Measurements from ENCODE around the gene PMM2.
"Not testable (repeated sequence)": the region's sequence is repeated elsewhere in the genome, so short reads cannot be mapped to it uniquely, and the experiment has no call there.

The PMM2 gene

DNA sequence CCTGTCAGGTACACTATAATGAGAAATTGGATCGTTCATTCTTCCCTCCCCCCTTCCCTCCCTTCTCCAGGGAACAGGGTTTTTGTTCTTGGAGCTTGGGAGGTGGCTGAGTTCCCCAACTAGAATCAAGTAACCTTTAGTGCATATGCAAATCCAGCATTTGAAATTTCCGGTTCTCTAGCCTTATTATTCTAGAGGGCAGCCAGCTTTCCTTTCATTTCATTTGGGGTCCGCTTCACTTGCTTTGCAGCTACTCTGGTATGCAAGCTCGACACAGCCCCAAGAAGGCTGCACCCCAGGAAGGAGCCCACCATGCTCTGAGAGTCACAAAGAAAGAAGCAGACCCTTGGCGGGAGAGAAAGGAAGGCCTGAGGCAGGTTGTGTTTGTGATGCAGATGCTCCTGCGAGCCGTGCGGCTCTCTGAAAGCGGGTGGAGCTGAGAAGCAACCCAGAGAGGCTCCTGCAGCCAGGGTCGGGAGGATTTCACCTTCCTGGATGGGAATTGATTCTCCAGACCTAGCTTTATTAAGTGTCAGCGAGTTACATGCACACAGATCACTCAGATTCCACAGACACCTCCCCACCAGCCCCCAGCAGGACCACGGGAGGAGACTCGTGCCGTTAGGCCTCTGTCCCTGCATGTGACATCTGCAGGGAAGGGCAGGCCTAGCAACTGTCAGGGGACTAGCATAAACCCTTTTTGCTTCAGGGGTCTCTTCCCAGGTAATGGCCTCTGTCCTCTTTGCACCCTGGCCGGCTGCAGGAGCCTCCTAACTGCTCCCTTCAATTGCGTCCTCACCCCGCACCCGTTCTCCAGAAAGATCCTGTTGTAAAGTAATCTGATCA is 34.5 kb downstream of the PMM2 start:
- FAIRE-seq, result no peak
- no peak for DNase-seq (ENCODE audit: insufficient read length, low spot score)
- TF ChIP-seq, protein P1, sequence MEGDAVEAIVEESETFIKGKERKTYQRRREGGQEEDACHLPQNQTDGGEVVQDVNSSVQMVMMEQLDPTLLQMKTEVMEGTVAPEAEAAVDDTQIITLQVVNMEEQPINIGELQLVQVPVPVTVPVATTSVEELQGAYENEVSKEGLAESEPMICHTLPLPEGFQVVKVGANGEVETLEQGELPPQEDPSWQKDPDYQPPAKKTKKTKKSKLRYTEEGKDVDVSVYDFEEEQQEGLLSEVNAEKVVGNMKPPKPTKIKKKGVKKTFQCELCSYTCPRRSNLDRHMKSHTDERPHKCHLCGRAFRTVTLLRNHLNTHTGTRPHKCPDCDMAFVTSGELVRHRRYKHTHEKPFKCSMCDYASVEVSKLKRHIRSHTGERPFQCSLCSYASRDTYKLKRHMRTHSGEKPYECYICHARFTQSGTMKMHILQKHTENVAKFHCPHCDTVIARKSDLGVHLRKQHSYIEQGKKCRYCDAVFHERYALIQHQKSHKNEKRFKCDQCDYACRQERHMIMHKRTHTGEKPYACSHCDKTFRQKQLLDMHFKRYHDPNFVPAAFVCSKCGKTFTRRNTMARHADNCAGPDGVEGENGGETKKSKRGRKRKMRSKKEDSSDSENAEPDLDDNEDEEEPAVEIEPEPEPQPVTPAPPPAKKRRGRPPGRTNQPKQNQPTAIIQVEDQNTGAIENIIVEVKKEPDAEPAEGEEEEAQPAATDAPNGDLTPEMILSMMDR (IDR thresholded peaks at IDR 0.05; ENCODE audit: insufficient read depth, missing control alignments), result no peak

DNA sequence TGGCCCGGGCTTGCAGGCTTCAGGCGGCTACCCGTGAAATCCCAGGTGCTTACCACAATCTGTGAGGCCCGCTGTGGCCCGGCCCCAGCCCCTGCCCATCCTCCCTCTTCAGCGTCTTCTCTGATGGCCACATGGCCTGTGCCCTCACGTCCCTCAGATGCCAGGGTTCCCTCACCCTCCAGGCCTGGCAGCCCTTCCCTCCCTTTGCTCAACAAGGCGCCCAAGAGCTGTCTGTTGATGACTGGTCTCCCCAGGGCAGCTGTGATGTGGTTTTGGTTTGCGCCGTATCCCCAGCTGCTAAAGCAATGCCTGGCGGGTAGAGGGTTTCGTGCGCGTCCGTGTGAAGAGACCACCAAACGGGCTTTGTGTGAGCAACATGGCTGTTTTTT is 35.1 kb downstream of the PMM2 start:
- TF ChIP-seq, protein P1 (IDR thresholded peaks at IDR 0.05; ENCODE audit: insufficient read depth, missing control alignments), result no peak
- DNase-seq (ENCODE audit: insufficient read length, low spot score), result no peak
- no peak for FAIRE-seq

DNA sequence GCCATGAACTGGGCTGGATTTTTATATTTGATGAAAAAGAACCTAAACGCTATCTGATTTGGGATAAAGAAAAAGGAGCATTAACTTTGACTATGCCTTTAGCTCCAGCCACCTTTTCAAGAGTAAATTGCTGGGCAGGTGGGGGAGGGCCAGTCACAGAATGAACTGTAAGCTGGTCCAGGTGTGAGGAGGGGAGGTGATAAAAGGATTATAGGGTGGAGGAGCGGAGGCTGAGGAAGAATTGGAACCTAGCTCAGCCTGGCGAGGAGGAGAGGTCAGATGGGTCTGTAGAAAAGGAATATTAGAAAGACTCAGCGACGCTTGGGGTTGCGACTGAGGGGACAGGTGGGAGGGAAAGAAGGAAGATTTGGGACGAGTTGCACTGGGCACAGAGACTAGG is 39.2 kb downstream of the PMM2 start:
- FAIRE-seq; DNase-seq (ENCODE audit: insufficient read length, low spot score): not testable (repeated sequence)

DNA sequence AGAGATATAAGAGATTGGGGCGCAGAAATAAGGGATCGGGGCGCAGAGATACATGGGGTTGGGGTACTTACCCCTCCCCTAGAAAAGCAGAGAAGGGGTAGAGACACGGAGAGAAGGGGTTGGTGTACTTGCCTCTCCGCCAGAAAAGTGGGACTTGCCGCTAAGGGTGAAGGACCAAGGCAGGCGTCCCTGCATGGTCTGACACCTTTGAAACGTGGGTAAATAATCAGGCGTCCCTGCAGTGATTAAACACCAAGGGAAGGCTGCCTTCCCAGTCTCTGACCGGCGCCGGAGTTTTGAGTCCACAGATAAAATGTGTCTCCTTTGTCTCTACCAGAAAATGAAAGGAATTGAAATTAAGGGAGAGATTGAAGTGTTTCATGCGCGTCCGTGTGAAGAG is 40.0 kb downstream of the PMM2 start:
- FAIRE-seq, result not testable (repeated sequence)

DNA sequence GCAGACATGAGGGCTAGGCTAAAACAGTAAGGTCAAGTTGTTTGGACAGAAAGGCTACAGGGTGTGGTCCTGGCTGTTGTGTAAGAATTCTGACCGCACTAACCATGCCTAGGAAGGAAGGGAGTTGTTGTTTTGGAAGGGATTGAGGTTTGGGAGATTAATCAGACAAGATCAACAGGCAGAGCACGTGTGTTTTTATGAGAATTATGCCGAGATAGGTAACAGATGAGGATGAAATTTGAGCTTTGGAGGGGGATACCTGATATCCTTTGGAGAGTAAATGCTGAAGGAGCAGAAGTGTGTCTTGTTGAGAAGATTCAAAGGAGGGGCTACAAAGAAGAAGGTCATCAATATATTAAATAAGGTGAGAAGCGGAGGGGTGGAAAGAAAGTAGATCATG is 44.4 kb downstream of the PMM2 start:
- not testable (repeated sequence) for DNase-seq (ENCODE audit: insufficient read length, low spot score); FAIRE-seq

More for the DNA sequence above, 40.0 kb downstream of the PMM2 start:
- DNase-seq (ENCODE audit: insufficient read length, low spot score), result not testable (repeated sequence)

DNA sequence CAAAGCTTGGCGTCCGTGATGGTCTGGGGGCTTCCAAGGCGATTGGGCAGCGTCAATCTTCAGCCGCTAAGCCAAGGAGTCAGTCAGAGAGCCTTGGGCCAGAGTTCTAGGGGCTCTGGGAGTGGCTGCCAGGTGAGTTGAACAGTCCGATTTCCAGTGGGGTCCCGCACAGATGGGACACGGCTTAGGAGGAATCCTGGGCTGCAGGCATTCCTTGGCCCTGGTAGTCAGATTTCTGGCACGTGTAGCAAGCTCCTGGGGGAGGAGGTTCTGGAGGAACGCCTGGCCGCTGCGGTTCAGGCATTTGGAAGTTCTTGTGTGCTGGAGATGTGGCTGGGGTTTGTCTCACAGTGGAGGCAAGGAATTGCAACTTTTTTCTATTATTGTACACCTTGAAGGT is 45.7 kb downstream of the PMM2 start:
- not testable (repeated sequence) for FAIRE-seq; DNase-seq (ENCODE audit: insufficient read length, low spot score)

DNA sequence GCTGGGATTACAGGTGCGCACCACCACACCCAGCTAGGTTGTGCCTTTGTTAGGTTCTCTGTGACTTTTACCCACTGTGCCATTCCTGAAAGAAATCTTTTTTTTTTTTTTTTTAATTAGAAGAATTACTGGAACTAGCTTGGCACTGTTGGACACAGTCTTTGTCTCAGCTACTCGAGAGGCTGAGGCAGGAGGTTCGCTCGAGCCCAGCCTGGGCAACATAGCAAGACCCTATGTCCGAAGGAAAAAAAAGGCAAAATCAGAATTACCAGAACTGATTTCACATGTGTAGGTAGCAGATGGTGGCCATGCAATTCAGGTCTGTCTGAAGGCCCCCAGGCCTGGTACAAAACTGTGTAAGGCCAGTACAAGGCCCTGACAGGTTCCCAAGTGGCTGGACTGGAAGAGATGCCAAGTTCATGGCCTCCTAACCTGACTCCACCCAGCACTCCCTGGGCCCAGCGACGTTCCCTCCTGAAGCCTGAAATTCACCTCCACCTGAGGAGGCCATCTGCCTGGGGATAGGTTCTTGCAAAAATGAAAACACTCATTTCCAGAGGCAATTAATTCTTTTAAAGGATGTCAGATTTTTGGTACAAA is 48.2 kb downstream of the PMM2 start:
- FAIRE-seq (no peak), DNase-seq (ENCODE audit: insufficient read length, low spot score) (no peak)
- TF ChIP-seq, protein P1 (IDR thresholded peaks at IDR 0.05; ENCODE audit: insufficient read depth, missing control alignments), result no peak

DNA sequence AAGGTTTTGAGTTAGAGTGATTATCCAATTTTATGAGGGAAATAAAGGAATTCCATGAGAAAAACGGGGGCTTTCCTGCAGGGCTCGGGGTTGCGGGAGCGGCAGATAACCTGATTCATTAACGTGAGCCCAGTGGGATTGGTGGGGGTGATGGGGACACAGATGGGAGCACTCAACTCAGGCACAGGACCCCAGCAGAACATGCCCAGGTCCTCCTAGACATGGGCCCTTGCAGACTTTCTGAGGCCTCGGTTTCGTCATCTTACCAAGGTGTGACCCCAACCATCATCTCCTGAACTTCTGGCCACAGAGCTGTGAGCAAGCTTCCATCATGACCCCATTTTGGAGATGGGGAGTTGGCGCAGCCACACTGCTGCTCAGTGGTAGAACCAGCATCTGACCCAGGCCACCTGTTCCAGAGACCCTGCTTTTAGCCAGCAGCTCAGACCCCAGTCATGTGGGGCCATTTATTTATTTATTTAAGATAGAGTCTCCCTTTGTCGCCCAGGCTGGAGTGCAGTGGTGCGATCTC is 48.8 kb downstream of the PMM2 start:
- TF ChIP-seq, protein P1 (IDR thresholded peaks at IDR 0.05; ENCODE audit: insufficient read depth, missing control alignments), result no peak
- no peak for DNase-seq (ENCODE audit: insufficient read length, low spot score)
- FAIRE-seq, result no peak

DNA sequence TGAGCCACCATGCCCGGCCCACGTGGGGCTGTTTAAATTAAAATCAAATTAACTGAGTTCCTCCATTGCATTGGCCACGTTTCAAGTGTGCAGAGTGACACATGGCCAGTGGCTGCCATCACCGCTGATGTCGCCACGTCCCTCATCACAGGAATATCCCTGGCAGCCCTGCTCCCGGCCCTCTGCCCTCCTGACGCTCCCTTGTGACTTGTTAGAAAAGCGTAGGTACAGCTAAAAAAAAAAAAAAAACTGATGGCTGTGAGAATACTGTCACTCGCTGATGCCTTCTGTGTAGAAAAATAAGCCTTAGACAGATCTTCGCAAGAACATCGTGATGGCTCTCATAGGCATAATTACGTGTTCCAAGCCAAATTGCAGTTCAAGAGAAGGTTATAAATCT is 49.5 kb downstream of the PMM2 start:
- TF ChIP-seq, protein P1 (IDR thresholded peaks at IDR 0.05; ENCODE audit: insufficient read depth, missing control alignments), result no peak
- no peak for DNase-seq (ENCODE audit: insufficient read length, low spot score)
- no peak for FAIRE-seq

All from D721Med (cell line).